Motor neuron (in vitro differentiated cells): Measurements from ENCODE around the gene ZNF586. TPM values are rescaled to one million over a fixed set of nuclear protein-coding genes. Genes with fewer than 3 reads are reported as not detected.
"Not testable (repeated sequence)": the region's sequence is repeated elsewhere in the genome, so short reads cannot be mapped to it uniquely, and the experiment has no call there.

ENCODE experiments used
- ATAC-seq, 8 experiments: fragments of 200-7000 bp; cut with Tn5 transposase; replicated peaks in 6 of 8; 2 replicates each; pipeline ENCODE4 v1.8.0; 2021; ENCODE audit warnings: mild to moderate bottlenecking in 8 of 8, moderate library complexity in 8 of 8
- H3K27ac ChIP-seq, 2 donors: fragments of 250-450 bp; sonication (Bioruptor Pico); 2 replicates each; pipeline ENCODE4 v1.9.0; 2021; ENCODE audit warnings: antibody characterized with exemption in 2 of 2, mild to moderate bottlenecking in 2 of 2, moderate library complexity in 1 of 2
- H3K4me1 ChIP-seq, 2 donors: fragments of 250-450 bp; sonication (Bioruptor Pico); replicated peaks in 1 of 2; 2 replicates each; pipeline ENCODE4 v1.6.1; 2021; ENCODE audit warnings: antibody characterized with exemption in 2 of 2, mild to moderate bottlenecking in 2 of 2, moderate library complexity in 1 of 2
- H3K4me3 ChIP-seq, 5 donors: fragments of 250-450 bp; sonication (Bioruptor Pico); 2 replicates each; pipeline ENCODE4 v1.9.0; 2021; ENCODE audit warnings: antibody characterized with exemption in 5 of 5, mild to moderate bottlenecking in 5 of 5, moderate library complexity in 4 of 5
- WGBS, 10 experiments: fragments of 450-650 bp; shearing (Covaris generic); methylation state at CpG; one replicate each; pipeline ENCODE4 v1.0.0; 2022; 5-methylcytosine and 5-hydroxymethylcytosine counted together
- in situ Hi-C, 9 experiments: fragments of 400-800 bp; cut with MboI; loops; one replicate each; pipeline ENCODE4 v1.15.0; 2021; ENCODE audit warnings: low sequenced_read_pairs in 9 of 9, low pct_unique_long_range_greater_than_20kb in 2 of 9; ENCODE audit not compliant: unreplicated experiment in 9 of 9
- total RNA-seq, 8 experiments: library from RNA; unstranded; fragments of 300-600 nt; gene quantifications; 2 replicates each; pipeline versions ENCODE4 v1.2.3 to v1.2.4, GENCODE V29; 2022

Gene ZNF586
- total RNA-seq, 8 experiments from 2014 or later = 8.6 to 27.4 (median 16.2) TPM

DNA sequence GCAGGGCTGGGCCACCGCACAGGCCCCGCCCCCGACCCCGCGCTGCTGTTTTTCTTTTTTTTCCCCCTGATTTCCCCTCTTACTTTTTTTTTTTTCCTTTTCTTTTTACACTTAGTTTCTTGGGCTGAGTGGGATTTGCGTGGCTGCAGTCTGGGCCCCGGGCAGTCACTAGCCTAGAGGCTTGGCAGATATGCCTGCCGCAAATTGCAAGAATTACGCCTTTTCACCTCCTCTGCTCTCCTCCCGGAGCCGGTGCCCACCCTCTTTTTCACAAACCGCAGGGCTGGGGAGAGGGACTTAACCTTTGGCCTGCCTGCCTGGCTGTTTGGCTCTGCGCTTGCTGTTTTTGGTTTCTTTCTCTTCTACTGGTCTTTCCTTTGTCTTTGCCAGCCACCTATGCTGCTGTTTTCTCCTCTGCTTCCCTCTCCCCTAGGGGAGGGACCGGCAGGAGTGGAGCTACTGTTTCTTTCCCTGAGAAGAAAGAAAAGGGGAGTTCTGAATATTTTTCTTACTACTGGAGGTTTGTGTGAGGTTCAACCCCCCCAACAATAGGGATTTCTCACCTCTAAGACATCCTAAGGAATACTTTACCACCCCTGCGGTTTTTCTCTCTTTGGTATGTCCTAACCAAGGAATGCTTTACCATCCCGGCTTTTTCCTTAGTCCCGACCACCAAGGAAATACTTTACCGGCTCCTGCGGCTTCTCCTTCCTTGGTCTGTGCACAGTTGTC lies 34.3 kb downstream of the ZNF586 start:
- Histone ChIP-seq H3K4me3 (peak overlapping the region; percentile 31 to 44 (median 38)), H3K4me1 (peaks cover 4 to 17% of the 10 kb centered on the region in 2 donors), H3K27ac (peak overlapping the region; percentile 67 to 89)
- in situ Hi-C loops = no loop called here
- WGBS, 10 experiments = 0 to 26% (median 4%) methylated on average over 2 to 15 of the region's 19 CpGs; no CpG with 5 or more reads in 1 of the 10 experiments
- ATAC-seq = peak; percentile 59 to 87 (median 84)

DNA sequence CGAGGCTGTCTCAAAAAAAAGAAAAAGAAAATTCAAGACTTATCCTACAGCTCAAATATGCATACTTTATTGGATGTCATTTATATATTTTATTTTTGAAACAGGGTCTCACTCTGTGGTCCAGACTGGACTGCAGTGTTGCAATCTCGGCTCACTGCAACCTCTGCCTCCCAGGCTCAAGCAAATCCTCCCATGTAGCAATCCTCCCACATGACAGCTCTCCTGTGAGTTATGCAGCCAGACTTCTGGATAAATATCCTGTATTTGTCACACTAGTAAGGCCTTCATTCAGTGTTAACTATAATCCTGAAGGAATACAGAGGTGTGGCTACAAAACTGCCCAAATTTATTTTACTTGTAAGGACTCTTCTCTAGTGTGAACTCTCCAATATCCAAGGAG lies 38.1 kb downstream of the ZNF586 start:
- no peak overlapping the region for H3K4me3 ChIP-seq
- WGBS, 10 experiments = 42 to 100% (median 96%) methylated on average over 1 to 2 of the region's 2 CpGs; no CpG with 5 or more reads in 5 of the 10 experiments
- H3K4me1 ChIP-seq = peaks cover 4 to 17% of the 10 kb centered on the region in 2 donors
- in situ Hi-C loops = no loop called here
- no peak overlapping the region for H3K27ac ChIP-seq
- no peak for ATAC-seq

DNA sequence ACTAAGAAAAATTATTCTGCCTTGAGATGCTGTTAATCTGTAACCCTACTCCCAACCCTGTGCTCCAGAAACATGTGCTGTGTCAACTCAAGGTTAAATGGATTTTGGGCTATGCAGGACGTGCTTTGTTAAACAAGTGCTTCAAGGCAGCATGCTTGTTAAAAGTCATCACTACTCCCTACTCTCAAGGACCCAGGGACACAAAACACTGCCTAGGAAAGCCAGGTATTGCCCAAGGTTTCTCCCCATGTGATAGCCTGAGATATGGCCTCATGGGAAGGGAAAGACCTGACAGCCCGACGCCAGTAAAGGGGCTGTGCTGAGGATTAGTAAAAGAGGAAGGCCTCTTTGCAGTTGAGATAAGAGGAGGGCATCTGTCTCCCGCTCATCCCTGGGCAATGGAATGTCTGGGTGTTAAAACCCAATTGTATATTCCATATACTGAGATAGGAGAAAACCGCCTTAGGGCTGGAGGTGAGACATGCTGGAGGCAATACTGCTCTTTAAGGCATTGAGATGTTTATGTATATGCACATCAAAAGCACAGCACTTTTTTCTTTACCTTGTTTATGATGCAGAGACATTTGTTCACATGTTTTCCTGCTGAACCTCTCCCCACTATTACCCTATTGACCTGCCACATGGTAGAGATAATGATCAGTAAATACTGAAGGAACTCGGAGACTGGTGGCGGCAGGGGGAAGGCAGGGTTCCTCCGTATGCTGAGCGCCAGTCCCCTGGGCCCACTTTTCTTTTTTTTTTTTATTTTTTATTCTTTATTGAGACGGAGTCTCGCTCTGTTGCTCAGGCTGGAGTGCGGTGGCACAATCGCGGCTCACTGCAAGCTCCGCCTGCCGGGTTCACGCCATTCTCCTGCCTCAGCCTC lies 41.2 kb downstream of the ZNF586 start:
- H3K27ac ChIP-seq, H3K4me3 ChIP-seq, ATAC-seq, H3K4me1 ChIP-seq, in situ Hi-C loops: not testable (repeated sequence)
- WGBS, 10 experiments = 67 to 100% (median 92%) methylated on average over 1 to 12 of the region's 17 CpGs; no CpG with 5 or more reads in 1 of the 10 experiments

DNA sequence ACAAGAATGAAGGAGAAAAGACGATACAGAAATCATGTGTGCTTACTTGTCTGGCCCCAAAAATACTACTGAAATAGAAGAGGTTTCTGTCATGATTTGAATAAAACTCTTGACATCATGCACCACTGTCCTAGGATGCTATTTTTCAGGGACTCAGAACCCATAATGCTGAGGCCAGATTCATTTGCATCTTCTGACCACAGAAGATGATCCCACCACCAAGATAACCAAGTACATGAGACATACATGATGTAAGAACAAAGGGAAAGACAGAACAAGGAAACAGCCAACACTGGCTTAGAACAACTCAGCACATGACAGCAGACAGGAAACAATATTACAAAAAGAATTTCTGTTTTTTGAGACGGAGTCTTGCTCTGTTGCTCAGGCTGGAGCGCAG lies 42.8 kb downstream of the ZNF586 start:
- in situ Hi-C loops = no loop called here
- H3K4me1 ChIP-seq = peaks cover 0 to 8% of the 10 kb centered on the region in 2 donors
- no peak overlapping the region for H3K27ac ChIP-seq
- no peak for ATAC-seq
- WGBS, 10 experiments = 67 to 100% (median 96%) methylated on average over 1 to 2 of the region's 3 CpGs
- no peak overlapping the region for H3K4me3 ChIP-seq

DNA sequence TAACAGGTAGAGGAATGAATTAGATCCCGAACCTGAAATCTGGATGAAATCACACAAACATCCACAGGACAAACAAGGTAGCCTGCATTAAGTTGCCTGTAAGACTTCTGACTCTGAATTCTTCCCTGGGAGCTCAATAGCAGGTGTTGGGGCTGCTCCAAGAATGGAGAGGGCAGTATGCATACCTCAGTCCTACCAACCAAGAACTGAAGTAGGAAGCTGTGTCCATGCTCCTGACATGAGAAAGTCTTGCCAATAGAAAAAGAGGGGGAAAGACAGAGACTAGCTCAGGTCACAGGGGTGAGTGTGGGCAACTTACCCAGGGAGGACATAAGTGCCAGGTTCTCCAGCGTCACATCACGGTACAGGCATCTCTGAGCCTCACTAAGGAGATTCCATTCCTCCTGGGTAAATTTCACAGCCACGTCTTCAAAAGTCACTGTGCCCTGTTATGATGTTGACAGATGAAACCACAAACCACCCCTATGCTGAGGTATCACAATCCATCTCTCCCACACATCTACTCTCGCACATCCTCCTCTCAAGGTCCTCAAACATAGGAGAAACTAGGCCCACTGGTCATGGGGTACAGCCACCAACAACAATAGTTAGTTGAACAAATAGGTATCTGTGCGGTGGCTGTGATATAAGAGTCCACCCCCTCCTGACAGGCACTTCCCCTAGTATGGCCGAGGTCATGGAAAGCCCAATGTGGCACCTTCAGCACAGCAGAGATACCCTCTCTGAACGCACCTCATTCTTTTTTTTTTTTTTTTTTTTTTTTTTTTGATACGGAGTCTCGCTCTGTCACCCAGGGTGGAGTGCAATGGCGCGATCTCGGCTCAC lies 43.7 kb downstream of the ZNF586 start:
- H3K4me1 ChIP-seq = not testable (repeated sequence)

DNA sequence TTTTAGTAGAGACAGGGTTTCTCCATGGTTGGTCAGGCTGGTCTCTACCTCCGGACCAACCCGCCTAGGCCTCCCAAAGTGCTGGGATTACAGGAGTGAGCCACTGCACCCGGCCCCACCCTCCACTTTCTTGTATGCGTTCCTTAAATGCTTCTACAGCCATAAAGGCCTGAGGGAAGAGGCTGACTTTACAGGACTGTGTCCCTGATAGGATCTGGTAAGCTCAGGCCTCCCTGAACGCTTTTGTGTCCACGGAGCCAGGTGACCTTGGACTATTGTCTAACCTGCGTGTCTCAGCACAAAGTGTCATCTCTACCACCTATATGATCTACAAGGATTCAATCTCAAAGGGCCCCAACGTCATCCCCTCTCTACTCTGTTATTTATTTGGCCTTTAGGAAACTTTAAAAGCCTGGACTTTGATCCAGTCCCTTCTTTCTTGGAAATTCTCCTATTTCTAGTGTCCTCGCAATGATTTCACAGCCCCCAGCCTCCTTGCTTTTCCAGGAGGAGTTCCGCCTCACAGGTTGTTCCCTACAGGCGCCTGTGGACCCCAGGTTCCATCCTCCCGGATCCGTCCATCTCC lies 44.5 kb downstream of the ZNF586 start:
- WGBS, 10 experiments = 0 to 30% (median 8%) methylated on average over 1 to 7 of the region's 13 CpGs; no CpG with 5 or more reads in 2 of the 10 experiments
- peak in 3 of 8 experiments; percentile 8 to 41 (median 20) for ATAC-seq
- Histone ChIP-seq H3K4me1 (peaks cover 0 to 8% of the 10 kb centered on the region in 2 donors), H3K4me3 (peak overlapping the region; percentile 47 to 71 (median 64)), H3K27ac (peak overlapping the region; percentile 51 to 64)
- in situ Hi-C loops = no loop called here

More for the DNA sequence above, 43.7 kb downstream of the ZNF586 start:
- H3K27ac ChIP-seq, in situ Hi-C loops, ATAC-seq: not testable (repeated sequence)
- WGBS, 10 experiments = 50 to 100% (median 93%) methylated on average over 1 to 6 of the region's 13 CpGs; no CpG with 5 or more reads in 5 of the 10 experiments
- H3K4me3 ChIP-seq = peak overlapping the region in 2 of 5 donors; percentile 63 to 71

DNA sequence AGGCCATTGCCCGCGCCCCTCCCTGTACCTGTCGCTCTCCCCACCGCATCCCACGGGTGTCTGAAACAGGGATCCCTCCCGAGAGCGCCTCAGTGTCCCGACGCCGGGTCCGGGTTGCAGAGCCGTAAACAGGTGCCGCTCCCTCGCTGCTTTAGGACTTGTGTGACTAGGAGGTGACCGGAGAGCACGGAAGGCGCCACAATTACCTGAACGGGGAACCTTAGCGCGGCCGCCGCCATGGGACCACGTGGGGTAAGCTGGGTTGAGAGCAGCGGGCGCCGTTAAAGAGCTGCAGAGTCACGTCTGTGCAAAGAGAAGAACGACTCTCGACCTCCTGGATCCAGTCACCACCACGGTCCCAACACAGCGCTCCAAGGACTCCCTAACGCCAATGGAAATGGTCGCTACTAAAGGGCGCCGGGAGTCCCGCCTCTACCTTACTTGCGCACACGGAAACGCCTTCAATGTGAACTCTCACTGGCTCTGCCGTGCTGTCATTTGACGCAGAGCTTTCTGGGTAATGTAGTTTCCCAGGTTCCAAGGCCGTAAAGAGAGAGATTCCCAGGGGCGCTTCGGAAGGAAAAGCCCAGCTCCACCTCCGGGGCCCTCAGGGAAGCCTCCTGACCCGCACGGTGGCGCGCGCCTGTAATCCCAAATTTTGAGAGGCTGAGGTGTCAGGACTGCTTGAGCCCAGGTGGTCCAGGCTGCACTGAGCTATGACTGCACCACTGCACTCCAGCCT lies 45.2 kb downstream of the ZNF586 start, which contains the start of gene ZNF552:
TSS of gene ZNF552 (minus strand) at position 409 of the 742 bp plus-strand sequence. CDS start at position 239, 170 bp downstream.
- in situ Hi-C loops = no loop called here

DNA sequence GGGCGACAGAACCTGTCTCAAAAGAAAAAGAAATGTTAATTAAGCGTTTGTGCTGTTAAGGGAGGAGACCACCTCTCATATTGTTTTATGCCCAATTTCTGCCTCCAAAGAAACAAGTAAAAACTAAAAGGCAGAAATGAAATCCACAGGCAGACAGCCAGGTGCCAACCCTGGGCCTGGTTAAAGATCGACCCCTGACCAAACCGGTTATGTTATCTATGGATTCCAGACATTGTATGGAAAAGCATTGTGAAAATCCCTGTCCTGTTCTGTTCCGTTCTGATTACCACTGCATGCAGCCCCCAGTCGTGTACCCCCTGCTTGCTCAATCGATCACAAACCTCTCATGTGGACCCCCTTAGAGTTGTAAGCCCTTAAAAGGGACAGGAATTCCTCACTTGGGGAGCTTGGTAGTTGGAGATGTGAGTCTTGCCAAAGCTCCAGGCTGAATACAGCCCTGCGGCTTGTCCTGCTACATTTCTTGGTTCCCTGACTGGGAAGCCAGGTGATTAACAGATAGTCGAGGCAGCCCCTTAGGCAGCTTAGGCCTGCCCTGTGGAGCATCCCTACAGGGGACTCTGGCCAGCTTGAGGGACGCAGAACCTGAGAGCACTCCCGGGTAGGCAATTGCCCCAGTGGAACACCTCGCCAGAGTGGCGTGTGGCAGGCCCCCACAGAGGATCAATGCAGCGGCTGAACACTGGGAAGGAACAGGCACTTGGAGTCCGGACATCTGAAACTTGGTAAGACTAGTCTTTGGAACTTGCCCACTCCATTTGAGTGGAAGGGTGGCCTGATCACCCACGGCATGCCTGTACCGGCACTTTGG lies 46.0 kb downstream of the ZNF586 start:
- H3K4me1 ChIP-seq = peaks cover 0 to 11% of the 10 kb centered on the region in 2 donors
- 69 to 100% (median 94%) methylated on average over 1 to 10 of the region's 17 CpGs for WGBS, 10 experiments
- H3K4me3 ChIP-seq = peak overlapping the region; percentile 47 to 71 (median 64)
- H3K27ac ChIP-seq = peak overlapping the region; percentile 49 to 64
- in situ Hi-C loops = no loop called here
- ATAC-seq = no peak

More for the DNA sequence above, 45.2 kb downstream of the ZNF586 start, which contains the start of gene ZNF552:
- peak within 1 kb of the TSS; percentile 51 to 64 for H3K27ac ChIP-seq
- 0 to 11% (median 0%) methylated on average over 2 to 10 of the region's 50 CpGs; no CpG with 5 or more reads in 3 of the 10 experiments for WGBS, 10 experiments
- peak; percentile 75 to 86 (median 78) for ATAC-seq
- H3K4me1 ChIP-seq = peaks cover 0 to 8% of the 10 kb centered on the region in 2 donors
- peak within 1 kb of the TSS; percentile 47 to 71 (median 64) for H3K4me3 ChIP-seq

DNA sequence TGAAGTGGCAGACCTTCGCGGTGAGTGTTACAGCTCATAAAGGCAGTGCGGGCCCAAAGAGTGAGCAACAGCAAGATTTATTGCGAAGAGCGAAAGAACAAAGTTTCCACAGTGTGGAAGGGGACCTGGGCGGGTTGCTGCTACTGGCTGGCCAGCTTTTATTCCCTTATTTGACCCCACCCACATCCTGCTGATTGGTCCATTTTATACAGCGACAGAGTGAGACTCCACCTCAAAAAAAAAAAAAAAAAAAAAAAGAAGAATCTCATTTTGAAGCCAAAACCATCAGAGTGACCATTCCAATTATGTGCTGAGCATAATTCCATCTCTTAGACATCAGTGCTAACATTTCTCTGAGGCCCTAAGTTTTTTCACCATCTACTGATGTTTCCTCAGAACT lies 47.2 kb downstream of the ZNF586 start:
- WGBS, 10 experiments = 67 to 97% (median 75%) methylated on average over 1 to 7 of the region's 7 CpGs; no CpG with 5 or more reads in 3 of the 10 experiments
- in situ Hi-C loops = no loop called here
- no peak for ATAC-seq

DNA sequence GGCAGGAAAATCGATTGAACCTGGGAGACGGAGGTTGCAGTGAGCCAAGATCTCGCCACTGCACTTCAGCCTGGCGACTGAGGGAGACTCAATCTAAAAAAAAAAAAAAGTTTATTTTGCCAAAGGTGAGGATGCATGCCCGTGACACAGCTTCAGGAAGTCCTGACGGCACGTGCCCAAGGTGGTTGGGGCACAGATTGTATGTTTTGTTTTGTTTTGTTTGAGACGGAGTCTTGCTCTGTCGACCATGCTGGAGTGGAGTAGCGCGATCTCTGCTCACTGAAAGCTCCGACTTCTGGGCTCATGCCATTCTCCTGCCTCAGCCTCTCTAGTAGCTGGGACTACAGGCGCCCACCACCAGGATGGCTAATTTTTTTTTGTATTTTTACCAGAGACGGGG lies 48.5 kb downstream of the ZNF586 start:
- H3K4me3 ChIP-seq = no peak overlapping the region
- peaks cover 8 to 16% of the 10 kb centered on the region in 2 donors for H3K4me1 ChIP-seq
- WGBS, 10 experiments = 75 to 100% (median 97%) methylated on average over 2 to 11 of the region's 14 CpGs; no CpG with 5 or more reads in 1 of the 10 experiments
- no peak for ATAC-seq
- no peak overlapping the region for H3K27ac ChIP-seq
- in situ Hi-C loops = no loop called here

More for the DNA sequence above, 47.2 kb downstream of the ZNF586 start:
- Histone ChIP-seq H3K4me3 (no peak overlapping the region), H3K27ac (no peak overlapping the region), H3K4me1 (peaks cover 3 to 16% of the 10 kb centered on the region in 2 donors)

DNA sequence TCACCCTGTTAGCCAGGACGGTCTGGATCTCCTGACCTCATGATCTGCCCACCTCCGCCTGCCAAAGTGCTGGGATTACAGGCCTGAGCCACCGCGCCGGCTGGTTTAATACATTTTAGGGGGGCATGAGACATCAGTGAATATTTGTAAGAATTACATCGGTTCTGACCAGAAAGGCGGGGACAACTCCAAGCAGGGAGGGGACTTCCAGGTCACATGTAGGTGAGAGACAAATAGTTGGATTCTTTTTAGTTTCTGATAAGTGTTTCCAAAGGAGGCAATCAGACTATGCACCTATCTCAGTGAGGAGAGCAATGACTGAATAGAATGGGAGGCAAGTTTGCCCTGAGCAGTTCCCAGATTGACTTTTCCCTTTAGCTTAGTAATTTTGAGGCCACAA lies 48.9 kb downstream of the ZNF586 start:
- WGBS, 10 experiments = 88 to 100% (median 95%) methylated on average over 1 to 7 of the region's 7 CpGs; no CpG with 5 or more reads in 3 of the 10 experiments
- in situ Hi-C loops = no loop called here

More for the DNA sequence above, 48.9 kb downstream of the ZNF586 start:
- no peak overlapping the region for H3K27ac ChIP-seq
- peaks cover 8 to 16% of the 10 kb centered on the region in 2 donors for H3K4me1 ChIP-seq
- no peak for ATAC-seq
- no peak overlapping the region for H3K4me3 ChIP-seq
